NCI-H510A (cell line): ENCODE results near the gene SRPK2.

Source experiments
- DNase-seq: peaks from one replicate; lab custom pipeline; 2025; lab: John Stamatoyannopoulos, UW

The SRPK2 gene

DNA sequence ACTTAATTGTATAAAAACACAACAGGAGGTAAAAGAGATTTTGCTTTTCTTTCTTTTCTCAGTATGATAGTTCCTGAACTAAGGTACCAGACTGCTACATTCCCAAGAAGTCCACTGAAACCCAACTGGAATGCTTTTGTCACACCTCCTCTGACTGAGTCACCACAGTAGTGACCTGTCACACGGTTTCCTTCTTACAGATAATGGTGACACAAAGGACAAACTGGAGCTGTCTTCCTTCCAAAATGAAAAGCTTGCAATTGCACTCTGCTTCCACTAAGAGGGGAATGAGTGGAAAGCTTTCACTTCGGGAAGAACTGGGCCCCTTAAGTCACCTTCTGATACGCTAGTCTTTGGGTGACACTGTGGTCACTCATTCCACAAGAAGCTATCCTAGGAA, 252.5 kb downstream of the SRPK2 start:
- DNase-seq = no peak

DNA sequence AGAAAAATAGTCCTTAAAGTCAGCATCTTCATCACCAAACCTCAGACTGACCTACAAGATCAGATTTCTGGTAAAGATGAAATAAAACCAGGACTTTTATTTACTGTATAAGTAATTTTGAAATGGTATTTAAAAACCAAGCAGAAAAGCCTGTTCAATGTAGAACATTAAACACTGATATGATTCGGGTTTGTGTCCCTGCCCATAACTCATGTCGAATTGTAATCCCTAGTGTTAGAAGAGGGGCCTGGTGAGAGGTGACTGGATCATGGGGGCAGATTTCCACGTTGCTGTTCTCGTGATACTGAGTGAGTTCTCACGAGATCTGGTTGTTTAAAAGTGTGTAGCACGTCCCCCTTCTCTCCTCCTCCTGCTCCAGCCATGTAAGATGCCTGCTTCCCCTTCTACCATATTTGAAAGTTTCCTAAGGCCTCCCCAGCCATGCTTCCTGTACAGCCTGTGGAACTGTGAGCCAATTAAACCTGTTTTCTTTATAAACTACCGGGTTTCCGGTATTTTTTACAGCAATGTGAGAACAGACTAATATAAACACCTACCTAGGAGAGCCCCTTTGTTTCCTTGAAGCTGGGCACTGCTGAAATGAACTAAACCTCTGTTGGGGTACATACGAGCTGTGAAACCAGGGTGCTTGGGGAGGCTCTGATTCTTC, 254.6 kb downstream of the SRPK2 start:
- no peak for DNase-seq

DNA sequence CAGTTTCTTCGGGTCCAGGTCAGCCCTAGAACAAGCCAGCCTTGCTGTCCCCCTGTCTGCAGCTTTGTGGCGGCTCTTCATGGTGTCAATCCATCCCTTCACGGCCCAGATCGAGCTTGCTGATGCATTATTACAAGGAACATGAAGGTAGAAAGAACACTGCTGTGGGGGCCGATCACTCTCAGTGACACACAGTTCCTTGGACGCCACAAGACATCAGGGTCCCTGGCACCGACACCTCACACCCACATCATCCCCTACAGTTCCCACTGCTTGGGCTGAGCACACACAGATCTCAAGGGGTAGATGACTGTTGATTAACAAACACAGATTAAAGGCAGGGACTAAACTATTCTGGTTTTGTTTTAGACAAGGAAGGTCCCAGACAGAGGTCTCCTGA, 255.4 kb downstream of the SRPK2 start:
- DNase-seq = no peak

DNA sequence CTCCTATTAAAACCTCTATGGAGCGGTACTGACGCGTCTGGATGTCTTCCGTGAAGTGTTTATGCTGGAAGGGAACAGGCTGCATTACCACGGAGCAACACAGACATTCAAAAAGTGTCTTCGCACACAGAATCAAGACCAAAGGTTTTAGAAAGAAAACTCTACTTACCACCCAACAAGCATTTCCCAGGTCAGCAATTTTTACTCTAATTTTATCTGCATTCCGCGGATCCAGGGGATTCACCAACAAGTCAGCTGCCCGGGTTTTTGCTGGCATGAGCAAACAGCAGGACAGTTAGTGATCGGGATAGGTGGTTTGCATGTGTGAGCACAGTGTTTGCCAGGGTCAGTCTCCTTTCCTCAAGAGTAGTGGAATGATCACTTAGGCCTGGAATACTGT, 255.9 kb downstream of the SRPK2 start:
- DNase-seq = no peak

DNA sequence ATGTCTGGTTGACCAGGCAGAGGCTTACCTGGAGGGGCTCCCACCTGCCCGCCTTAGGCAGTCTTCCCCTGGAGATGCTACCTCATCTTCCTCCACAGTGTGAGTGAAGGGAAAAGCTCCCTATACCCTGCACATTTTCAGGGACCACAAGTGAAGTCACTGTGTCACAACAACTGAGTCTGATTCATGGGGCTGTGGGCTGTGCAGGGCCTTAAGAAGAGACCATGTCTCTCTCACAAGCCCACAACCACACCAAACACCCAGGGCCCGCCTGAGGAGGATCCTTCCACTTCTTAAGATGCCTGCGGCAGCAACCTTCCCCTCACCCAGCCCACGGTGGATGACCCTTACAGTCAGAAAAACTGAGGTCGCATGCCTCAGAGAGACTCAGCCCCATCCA, 256.4 kb downstream of the SRPK2 start:
- no peak for DNase-seq

DNA sequence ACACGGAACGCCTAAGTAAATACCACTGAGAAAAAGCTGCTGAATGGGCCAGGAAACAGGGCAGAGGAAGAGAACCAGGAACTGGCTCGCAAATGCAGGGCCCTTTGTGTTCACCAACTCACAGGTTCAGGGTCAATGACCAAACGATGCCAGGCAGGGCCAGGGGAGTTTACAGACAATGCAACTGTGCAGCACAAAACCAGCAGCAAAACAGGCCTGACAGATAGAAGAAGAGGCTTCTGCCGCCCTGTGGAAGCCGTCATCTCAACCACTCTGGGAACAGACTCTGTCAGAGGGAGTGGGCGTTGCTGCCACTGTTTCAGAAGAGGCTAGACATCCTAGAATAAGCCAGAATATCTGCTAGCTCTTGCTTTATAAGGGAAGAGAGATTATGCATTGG, 256.8 kb downstream of the SRPK2 start:
- DNase-seq = no peak

DNA sequence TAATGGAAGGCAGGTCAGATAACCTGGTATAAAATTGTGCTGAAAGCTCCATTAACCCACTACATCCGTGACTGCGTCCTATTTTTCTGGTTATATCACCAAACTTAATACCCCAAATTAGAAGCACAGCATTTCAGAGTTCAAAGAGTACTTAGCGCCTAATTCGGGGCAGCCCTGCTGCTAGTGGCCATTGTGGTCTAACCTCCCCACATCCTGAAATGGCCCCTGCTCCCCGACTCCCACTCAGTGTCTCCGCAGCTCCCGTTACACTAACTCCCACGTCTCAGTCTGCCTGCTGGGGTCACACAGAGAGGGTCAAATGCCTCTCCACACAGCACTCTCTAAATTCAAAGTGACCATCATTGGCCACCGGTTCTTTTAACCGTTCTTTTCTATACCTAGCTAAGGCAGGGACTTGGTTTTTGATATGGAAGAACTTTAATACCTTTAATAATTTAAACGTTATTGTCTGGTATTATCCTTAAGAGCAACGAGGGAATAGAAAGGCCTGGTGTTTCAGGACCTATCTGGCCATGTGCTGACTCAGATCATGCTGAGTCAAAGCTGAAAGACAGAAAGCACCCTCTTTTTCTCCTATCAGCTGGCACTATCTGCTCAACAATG, 257.6 kb downstream of the SRPK2 start:
- DNase-seq = no peak

DNA sequence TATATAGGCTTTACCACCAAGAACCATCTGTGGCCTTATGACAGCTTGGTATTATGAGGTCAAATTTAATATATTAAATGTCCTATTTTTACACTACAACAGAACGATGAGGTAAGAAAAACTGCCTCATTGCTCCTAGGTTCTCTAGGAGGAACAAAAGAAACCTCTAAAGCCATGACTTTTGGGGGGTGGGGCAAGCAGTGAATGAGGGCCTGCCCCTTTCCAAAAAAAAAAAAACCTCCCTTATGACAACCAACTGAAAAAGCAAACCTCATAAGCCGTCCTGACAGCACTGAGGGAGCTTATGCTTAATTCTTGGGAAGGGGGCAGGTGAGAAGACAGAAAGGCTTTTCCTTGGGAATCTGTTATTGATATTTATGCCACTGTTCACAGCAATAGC, 258.1 kb downstream of the SRPK2 start:
- DNase-seq = no peak

DNA sequence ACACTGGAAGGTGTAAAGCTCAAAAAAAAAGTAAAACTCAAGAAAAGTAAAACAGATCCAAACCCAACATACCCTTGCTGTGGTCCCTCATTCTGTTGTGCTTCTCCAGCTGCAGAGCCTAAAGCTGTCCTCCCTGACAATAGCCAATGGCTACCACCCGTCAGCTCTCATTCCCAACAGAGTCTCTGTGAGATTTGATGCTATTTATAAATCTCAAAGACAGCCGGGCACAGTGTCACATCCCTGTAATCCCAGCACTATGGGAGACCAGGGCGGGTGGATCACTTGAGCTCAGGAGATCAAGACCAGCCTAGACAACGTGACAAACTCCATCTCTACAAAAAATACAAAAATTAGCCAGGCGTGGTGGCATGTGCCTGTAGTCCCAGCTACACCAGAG, 258.7 kb downstream of the SRPK2 start:
- DNase-seq = no peak

DNA sequence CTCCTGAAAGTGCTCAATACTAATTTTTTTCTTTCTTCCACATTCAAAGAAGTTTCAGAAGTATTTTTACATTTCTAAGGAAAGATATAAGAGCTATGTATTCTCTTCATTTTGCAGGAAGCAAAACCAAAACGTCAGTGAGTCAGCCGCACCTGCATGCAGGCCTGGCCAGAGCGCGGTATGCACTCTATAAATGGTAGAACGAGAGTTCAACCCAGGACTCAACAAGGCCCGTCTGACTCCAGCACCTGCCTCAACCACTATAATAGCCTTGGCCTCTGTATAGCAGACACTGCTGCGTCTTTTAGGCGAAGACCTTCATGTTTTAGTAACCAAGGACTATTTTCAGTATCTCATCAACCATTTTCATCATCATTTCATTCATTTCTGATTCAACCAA, 261.5 kb downstream of the SRPK2 start:
- DNase-seq = no peak

DNA sequence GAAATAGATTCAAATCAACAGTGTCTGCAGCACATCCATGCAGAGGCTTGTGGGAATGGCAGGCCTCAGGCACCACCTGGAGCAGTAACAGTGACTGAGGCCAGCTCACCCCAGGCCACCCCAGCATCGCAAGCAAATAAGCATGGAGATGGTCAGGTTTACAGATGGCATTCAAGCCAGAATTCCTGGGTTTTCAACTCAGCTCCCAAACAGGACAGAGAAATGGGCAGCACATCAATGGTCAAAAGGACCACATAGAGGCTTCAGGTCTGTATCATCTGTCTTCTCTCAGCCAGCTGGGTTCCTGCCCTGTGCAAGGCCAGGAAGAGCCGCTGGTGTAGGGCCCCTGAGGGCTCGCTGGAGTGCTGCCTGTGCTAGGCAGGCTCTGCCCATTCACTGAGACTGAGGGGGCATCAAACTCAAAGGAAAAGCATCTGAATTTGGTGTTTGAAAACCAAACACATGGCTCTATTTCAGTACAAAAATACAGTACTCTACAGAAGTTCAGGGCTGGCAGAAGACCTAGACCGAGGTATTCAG, 262.2 kb downstream of the SRPK2 start:
- no peak for DNase-seq

DNA sequence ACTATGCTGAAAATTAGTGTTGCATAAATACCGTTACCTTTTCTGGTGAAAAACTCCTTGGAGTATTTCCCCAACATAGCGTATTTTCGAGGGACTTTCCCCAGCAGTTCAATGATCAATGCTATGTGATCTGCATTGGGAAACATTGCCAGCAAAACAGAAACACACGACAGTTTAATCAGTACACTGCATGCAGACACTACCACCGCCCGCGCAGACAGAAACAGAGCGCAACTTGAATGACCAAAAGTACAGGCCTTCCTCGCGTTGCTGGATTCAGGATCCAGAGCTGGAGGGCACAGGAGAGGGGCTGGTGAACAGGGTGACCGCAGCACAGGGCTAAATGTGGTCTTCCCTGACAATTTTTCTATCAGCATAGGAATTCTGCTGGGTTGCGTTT, 263.0 kb downstream of the SRPK2 start:
- no peak for DNase-seq

DNA sequence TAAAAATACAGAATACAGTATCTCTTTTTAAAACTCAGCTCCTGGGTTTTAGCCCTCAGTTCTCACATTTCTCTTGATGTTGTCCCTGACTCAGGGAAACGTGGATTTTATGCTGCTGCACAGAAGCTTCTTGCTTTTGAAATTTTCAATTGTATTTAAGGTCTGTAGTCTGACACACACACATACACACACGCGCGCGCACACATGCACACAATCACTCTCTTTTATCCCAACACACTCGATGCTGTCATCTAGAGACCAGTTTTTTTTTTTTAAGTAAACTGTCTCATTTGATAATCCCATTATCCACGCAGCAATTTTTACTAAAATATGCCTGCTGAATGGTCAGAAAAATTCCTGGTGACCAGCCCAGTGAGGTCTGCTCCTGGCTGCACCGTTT, 266.1 kb downstream of the SRPK2 start:
- DNase-seq = no peak

DNA sequence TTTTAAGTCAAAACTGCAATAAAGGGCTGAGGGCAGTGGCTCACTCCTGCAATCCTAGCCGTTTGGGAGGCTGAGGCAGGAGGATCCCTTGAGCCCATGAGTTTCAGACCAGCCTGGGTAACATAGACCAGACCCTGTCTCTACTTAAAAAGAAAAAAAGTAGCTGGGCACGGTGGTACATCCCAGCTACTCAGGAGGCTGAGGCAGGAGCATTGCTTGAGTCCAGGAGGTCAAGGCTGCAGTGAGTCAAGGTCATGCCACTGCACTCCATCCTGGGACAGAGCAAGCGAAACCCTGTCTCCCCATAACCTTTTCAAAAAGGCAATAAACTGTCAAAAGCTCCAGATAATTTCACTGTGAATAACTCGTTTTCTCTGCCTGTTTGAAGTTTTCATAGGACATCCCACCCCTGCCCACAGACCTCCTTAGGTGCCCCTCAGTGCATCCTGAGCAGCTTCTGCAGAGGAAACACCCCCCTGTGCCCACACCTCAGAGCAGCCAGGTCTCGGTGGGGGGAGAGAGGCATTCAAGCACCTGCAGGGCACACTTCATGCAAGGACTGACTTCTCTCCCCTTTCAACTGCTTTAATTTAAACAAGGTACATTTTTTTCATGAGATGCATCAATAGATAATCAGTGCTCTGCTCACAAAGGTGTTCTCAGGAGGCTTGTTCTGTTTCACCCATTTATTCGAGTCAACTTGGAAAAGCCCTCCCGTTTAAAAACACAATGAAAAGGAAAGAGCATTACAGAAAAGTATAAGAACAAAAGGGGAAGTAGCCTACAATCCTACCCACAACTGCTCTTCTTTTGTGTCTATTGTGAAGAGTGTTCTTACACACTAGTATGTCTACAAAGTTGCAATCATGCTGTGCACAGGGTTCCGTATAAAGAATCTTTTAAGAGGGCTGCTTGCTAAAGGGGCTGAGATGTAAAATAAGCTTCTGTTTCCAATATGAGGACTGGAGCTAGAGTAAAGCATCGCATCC, 269.8 kb downstream of the SRPK2 start:
- no peak for DNase-seq

DNA sequence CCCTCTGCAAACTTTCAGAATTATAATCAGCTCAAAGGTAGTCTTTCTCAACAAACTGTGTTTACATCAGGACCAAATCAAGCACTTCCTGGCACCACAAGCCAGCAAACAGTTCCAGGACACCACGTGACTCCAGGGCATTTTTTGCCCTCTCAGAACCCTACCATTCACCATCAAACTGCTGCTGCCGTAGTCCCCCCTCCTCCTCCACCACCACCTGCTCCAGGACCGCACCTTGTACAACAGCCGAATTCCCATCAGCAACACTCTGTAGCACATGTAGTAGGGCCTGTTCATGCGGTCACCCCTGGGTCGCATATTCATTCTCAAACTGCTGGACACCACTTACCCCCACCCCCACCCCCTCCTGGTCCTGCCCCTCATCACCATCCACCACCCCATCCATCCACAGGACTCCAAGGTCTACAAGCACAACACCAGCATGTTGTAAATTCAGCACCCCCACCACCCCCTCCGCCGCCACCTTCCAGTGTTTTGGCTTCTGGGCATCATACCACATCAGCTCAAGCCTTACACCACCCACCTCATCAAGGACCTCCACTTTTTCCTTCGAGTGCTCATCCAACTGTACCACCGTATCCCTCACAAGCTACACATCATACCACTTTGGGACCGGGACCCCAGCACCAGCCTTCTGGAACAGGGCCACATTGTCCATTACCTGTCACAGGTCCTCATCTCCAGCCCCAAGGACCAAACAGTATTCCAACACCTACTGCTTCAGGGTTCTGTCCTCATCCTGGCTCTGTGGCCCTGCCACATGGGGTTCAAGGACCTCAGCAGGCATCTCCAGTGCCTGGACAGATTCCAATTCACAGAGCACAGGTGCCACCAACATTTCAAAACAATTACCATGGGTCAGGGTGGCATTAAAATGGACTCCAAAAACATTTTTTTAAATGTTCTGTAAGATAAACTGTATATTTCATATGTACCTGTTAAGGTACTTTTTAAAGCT, 276.0 kb downstream of the SRPK2 start:
- DNase-seq = no peak

DNA sequence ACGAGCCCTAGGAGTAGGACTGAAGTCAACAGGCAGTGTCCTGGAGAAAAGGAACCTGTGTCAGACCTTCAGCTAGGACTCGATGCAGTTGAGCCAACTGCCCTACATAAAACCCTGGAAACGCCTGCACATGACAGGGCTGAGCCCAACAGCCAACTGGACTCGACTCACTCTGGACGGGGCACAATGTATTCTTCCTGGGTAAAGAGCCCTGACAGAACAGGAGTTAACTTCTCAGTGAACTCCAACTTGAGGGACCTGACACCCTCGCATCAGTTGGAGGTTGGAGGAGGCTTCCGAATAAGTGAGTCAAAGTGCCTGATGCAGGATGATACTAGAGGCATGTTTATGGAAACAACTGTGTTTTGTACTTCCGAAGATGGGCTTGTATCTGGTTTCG, 281.3 kb downstream of the SRPK2 start:
- no peak for DNase-seq

DNA sequence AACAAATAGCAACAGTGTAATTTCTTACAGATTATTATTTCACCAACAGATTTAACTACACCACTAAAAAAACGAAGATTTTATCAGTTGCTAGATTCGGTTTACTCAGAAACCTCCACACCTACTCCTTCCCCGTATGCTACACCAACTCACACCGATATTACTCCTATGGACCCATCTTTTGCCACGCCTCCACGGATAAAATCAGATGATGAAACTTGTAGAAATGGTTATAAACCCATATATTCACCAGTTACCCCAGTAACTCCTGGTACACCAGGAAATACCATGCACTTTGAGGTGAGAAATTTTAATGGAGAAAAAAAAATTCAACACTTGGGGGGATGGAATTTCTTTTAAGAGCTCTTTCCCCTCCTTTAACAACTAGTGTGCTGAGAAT, 282.2 kb downstream of the SRPK2 start:
- no peak for DNase-seq

DNA sequence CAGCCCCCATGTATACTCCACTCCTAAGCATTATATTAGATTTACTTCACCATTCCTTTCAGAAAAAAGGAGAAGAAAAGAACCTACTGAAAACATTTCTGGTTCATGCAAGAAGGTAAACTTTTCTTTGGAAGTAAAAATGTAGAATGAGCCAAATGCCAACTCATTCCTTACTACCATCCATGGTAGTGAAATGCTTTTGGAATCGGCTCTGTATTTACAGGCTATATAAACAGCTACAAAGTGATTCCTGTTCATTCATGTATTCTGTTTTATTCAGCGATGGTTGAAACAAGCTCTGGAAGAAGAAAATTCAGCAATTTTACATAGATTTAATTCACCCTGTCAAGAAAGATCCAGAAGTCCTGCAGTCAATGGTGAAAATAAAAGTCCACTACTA, 283.1 kb downstream of the SRPK2 start:
- no peak for DNase-seq

DNA sequence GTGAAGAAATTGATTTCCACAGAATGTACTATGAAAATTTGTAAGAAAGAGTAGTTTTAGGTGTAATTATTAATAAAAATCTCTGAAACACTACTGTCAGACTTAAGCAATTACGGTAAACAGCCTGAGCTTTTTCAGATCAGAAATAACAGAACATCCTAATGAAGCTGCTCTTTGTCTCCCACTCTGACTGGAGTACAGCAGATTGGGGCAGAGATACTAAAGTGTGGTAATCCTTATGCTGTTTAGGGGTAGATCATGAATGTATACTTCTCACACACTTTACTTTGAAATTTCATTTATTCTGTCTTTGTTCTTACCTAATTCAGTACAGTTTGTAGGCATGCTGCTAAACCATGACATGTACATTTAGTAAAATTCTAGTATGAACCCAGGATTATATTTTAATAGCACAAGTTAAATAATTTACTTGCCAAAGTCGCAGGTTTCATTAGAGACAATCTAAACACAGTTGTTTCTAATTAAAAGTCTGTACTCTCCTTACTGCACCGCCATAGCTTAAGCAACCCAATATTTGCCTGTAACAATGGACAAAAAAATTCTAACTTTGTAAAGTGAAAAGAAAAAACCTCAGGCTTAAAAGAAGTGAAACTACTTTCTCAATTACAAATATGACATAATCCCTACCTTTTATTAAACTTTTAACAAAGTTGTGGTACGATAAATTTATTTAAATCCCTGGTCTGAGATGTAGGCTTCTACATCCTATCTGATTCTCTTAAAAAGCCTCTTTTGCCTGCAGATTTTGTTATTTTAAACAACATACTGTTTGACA, 286.0 kb downstream of the SRPK2 start:
- DNase-seq = no peak

DNA sequence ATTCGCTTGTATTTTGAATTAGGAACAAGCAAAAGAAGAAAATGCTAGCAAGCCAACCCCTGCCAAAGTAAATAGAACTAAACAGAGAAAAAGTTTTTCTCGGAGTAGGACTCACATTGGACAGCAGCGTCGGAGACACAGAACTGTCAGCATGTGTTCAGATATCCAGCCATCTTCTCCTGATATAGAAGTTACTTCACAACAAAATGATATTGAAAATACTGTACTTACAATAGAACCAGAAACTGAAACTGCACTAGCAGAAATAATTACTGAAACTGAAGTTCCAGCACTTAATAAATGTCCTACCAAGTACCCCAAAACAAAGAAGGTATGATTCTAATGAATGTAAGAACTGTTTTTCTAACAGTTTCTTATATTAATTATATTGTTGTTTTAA, 286.9 kb downstream of the SRPK2 start:
- no peak for DNase-seq
